CD4-positive, alpha-beta T cell treated with Interleukin-2 at 100 ng/mL for 4 hours (primary cell): ENCODE results near the gene TLK1.

ENCODE experiments used
- DNase-seq: peaks from one replicate; pipeline ENCODE4 v3.0.0-alpha.2; 2020; ENCODE audit warnings: low spot score

TLK1 gene

DNA sequence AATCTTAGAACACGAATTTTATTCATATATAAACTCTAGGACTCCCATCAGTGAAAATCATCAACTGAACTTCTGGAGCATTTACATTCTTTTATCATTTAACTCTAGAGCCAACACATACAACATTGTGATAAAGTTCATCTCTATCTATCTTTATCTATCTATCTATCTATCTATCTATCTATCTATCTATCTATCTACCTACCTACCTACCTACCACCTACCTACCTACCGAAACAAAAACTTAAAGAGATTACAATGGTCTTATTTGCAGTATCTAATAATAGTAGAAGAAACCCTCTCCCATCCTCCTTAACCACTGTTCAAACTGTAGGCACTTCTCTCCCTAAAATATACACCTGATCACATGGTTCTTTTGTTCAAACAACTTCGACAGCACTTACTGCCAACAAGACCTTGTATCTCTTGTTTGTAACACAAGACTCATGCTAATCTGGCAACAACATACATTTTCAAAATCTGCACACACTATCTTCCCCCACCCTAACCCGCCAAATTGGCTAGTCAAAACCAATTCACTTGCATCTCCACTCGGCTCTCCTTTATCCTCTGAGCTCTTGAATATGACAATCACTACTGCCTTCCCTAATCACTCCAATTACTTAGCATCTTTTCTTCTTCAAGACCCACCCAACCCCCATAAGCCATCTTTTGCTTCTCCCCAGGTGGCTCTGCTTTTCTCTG is 162.6 kb downstream of the TLK1 start:
- no peak for DNase-seq

DNA sequence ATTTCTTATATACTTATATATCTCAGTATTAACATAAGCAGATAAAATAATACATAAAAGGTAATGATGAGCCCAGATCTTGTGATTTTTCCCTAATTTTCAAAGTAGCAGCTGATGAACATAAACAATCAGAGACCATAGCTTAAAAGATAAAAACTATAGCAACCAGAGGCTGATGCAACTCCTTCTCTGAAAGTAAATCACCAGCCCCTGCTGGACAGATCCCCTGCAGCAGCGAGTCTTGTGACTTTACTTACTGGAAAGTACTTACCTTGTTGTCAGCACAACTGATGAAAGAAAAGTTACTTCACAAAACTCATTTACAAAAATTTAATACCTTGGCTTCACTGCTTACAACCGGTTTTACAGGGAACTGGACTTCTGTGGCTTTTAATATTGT is 164.4 kb downstream of the TLK1 start:
- DNase-seq: no peak

DNA sequence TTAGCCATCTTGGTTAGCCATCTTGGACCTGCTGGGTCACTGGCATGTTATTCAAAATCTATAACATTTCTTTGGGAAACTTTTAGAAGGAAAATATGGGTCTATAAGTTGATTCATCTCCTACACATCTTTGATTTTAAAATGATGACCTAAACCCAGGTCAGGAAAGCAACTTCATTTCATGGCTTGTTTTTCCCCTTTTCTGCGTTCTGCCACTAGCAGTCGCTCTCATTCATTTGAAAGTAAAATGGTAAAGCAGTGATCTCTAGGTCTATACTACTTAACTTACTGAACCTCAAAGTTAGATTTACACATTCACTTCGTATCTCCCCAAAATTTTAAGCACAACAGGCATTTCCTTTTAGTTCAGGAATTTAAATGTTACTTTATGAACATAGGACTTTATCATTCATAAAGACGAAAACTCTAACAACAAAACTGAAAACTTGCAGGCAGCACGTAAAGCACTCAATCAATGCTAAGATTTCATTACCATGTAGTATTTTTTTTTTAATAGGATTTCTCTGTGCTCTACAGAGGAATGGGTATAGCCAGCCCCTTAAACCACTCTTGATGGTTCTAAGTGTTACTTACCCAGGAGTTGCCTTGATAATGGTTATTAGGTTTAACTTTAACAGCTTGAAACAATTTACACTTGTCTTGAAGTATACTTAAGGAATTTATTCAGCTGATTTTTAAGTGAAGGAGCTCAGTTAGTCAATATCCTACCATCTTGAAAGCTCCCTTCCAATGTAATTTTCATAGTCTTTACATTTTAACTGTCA is 169.1 kb downstream of the TLK1 start:
- DNase-seq: no peak

DNA sequence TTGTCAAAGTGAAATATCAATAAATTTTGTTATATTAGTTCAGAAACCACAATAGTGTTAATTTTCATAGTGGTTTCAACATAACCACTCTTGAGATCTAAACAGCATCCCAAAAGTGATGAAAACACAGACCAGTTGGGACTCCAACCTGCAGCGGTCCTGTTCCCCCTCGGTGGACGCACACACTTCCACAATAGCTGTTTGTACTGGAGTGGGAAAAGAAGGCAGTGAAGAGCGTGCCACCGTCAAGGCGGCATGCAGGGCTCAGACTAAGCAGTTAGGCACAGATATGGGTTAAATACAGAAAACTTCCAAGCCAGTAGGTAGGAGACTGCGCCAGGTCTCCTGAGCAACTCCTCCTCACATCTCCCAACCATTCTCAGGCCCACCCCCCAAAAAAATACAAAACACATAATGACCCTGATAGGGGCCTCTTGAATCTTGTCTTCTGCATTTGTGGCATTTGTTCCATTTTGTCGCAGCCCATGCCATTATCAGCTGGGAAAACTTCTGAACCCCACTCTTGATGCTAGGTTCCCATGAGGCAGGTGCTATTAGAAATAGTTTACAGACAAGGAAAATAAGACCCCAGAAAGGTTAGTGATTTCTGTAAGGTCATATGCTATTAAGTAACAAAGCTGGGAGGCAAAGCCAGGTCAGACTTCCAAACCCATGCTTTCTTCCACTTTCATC is 174.0 kb downstream of the TLK1 start:
- DNase-seq: no peak

DNA sequence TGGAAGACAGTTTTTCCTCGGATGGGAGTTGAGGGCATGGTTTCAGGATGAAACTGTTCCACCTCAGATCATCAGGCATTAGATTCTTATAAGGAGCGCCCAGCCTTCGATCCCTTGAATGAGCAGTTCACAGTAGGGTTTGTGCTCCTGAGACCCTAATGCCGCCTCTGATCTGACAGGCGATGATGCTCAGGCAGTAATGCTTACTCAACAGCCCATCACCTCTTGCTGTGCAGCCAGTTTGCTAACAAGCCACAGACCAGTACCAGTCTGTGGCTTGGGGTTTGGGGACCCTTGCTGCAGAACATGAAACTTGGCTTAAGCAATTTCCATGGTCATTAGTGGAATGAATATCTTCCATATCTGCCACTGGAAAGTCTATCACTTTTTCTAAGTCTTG is 175.3 kb downstream of the TLK1 start:
- DNase-seq: no peak

DNA sequence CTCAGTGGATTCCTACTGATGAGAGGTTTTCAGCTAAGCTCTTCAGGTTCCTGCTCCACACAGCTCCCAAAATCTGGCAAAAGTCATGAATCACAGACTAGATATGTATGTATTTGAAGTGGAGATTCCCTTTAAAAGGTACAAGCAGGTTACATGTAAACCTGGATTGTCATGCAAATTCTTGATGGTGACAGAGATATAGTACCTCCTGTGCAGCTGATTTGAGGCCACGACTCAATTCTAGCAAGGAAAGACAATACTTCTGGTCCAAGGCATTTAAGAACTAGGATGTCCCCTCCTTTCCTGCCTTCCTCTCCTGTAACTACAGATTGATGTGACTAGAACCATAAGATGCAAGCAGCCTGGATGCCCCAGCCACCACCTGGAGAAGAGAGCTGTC is 176.6 kb downstream of the TLK1 start:
- no peak for DNase-seq

DNA sequence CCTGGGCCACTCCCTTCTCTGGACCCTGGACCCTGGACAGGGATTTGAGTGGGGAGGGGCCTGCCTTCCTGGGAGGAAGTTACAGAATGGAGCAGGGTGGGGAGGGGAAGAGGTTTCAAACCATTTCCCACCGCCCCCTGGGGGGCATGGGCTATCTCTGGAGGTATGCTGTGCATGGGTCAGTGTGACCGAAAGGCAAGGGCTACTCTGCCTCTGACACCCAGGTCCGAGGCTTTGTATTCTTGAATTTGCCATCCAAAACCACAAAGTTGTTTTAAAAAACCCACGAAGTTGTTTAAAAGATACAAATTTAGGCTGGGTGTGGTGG is 184.8 kb downstream of the TLK1 start:
- DNase-seq: no peak

DNA sequence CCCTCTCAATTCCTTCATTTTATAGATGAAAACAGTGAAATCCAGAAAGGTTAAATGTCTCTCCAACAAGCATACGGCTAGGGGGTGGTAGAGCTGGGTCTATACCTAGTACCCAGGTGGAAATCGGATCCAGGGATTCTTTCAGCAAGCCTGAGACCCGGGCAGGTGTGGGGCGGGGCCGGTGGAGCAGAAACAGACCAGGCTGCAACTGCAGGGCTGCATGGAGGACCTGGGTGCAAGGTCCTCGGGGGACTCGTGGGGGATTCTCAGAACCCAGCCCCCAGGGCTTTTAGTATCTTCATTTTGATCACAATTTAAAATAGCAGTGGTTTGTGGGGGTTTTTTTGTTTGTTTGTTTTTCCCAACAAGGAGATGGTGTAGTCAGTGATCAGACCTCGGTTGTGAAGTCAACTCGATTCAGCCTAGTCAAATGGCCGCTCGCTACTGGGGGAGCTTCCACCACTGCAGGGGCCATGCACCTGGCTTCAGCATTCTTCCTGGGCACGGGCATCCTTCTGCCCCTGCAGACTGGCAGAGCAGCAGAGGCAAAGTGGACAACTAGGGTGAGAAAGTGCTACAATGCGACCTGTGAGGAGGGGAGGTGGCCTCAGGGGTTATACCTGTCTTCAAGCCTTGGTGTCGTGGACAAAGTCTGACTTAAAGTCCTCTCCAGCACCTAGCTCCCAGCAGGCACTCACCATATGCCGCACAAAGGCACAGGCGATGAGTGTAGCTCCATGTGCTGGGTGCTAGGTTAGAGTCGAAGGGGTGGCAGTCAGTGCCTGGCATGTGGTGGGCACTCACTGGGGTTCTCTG is 185.4 kb downstream of the TLK1 start:
- no peak for DNase-seq

DNA sequence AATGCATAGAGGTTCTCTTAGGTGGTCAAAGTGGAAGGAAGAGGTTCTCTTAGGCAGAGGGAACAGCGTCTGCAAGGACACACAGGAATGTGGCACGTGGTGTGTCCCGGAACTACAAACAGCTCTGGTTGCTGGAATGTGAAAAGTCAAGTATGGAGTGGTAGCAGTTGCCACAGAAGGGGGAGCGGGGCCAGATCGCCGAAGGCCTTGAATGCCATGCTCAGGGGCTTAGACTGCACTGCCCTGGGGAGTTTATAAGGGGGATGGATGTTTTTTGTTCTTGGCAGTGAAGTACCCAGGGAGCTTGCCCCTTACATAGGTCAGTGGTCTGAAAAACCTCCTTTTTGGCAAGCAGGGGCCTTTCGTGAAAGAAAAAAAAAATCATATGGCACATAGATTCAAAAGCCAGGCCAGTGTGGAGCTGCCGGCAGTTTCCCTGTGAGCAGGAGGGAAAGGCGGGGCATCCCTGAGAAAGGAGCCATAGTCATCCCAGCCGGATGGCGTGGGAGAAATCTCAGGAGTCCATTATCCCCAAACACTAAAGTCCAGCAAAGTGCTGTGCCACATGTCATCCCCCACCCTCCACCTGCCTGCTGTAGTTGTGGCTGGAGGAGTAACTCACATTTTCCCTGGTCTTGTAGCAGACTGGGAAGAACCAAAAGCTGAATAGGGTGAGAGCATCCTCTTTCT is 186.2 kb downstream of the TLK1 start:
- no peak for DNase-seq

DNA sequence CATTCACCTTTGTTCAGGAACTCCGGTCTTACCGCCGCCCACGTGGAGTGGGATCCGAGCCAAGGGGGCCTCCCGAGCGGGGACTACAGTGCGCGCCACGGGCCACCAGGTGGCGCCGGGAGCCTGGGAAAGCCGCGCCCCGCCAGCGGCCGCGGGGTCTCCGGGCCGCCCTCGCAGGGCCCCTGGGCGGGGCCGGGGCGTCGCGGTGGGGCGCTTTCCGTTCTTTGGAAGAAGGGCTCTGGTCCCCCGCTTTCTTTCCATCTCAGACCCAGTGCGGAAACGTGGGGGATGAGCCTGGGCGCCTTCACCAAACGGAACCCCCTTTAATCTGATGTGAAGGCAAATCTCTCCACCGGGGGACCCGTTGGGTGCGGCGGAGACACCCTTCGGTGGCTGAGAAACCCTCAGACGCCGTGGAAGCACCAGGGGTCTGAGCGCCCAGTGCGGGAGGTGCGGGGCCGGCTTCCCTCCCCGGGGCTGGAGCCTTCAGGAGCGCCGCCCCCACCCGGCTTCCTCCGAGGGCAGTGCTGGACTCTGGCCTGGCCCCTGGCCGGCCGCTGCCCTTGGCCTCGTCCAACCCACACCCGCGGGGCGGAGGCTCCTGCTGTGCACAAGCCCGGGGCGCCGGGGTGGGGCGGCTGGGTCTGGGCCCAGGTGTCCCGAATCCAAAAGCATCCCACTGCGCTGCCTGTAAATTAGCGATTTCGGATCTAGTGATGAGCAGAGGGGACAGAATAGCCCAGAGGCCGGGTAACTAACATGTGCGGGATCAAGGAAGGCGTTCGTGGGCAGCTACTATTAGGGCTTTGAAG is 187.0 kb downstream of the TLK1 start:
- peak; percentile 88 for DNase-seq

DNA sequence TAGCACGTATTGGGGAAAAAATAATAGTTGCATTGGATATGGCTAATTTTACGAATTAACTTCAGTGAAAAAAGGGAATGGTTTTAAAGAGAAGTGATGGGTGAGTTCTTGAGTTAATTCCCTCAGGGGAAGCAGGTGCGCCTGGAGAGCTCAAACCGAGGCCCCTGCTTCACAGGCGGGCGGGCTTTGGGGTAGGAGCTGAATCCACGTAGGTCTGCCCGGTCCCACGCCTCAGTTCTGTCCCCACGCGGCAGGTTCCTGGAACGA is 187.5 kb downstream of the TLK1 start:
- DNase-seq: no peak

DNA sequence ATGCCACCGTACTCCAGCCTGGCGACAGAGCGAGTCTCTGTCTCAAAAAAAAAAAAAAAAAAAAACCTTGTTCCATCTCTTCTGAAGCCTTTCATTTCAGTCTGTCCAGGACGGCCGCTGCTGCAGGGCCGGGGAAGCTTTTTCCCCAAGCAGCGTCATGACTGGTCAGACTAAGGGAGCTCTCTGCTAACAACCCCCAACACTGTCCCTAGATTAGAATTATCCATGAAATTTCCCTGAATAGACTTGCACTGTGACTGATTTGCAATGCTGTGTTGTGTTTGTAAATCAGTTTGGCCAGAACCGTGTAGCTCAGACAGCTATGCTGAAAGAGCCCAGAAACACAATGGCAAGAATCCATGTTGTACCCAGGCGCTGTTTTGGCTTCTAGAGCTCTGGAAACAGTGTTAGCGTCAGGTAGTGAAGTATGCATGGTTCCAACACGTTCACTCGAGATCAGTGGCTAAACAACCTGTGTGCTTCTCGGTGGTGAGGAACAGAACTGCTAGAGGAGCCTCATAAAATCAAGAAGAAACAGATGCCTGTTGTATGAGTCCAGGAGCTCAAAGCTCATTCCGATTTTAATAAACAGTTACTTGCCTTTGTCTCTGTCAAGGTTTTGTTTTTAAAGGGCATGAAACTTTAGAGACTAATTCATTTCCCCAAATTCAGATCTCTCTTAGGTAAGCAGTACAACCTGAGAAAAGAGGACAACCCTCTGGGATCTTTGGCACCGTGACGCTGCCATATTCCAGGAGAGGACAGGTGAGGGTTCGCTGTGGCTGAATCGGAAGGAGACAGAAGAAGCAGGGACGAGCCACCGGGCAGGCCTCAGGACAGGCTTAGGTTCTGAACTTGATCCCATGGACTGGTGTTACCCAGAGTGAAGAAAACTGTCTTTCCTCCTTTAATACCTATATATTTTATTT is 188.1 kb downstream of the TLK1 start:
- no peak for DNase-seq

DNA sequence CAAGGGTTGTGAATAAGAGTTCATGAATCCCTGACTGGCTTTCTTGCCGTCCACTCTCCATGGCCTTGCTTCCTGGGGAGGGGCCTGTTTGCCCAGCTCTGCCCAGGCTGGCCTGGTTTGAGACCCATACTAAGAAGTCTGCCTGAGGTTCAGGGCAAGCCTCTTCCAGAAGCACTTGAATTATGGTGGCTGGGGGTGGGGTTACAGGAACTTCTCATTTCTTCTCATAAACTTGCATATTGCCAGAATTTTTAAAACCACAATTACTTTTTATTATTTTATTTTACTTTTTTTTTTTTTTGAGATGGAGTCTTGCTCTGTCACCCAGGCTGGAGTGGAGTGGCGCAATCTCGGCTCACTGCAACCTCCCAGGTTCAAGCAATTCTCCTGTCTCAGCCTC is 189.6 kb downstream of the TLK1 start:
- no peak for DNase-seq

DNA sequence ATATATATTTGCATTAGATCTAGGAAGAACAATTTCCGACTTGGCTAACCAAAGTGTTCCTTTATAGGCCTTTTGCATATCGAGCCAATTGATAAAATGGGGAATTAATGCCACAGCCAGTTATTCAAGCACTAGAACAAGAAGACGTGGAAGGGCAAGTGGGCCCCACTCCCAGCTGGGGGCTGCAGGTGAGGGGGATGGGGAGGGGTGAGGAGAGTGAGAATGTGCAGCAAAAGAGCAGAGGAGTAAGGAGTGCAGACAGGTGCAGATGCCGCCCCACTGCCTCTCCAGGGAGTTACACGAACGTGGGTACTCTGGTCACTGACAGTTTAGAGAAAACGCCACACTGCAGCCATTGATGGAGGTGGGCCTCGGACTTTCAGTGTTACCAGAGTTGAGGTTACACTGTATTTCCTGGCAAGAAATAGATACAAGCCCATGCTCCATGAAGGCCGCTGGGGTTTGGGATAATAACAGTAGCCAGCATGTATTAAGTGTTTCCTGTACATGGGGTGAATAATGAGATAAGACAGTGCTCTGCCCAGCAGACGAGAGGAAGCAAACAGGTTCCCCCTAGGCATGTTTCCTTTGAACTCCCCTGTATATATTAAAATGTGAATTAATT is 190.7 kb downstream of the TLK1 start:
- no peak for DNase-seq

DNA sequence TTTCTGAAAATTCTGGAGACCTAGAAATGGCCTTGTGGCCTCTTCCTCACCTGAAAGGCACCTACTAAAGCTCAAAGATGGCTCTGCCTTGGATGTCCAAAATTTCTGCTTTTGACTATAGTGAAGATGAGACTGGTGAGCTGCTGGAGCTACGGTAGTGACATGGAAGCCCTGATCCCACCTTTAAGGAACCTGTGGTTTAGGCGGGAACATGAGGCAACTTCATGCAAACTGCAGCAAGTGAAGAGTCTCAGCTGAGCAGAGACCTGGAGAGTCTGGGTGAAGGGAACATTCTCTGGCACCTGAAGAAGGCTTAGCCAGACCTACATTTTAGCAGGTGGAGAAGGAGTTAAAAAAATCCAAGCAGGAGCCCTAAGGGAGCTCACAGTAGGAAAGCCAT is 191.7 kb downstream of the TLK1 start:
- DNase-seq: no peak

DNA sequence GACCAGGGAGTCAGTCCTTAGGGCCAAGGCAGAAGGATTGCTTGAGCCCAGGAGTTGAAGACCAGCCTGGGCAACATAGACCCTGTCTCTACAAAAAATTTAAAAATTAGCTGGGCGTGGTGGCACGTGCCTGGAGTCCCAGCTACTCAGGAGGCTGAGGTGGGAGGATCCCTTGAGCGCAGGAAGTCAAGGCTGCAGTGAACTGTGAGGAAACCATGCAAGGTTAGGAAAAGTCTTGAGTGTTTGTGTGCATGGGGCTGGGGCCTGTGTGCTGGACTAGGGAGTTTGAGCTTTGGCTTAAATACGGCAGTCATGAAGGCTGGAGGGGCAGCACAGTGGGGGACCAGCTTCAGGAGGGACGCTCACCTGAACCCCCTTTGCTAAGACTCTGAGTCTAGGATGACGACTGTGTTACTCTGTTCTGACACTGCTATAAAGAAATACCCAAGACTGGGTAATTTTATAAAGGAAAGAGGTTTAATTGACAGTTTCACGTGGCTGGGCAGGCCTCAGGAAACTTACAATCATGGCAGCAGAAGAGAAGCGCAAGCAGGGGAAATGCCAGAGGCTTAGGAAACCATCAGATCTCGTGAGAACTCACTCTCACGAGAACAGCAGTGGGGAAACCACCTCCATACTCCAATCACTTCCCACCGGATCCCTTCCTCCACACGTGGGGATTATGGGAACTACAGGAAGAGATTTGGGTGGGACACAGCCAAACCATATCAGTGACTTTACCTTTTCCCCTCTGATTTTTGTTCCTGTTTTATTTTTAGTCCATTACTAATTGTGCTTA is 192.3 kb downstream of the TLK1 start:
- no peak for DNase-seq

DNA sequence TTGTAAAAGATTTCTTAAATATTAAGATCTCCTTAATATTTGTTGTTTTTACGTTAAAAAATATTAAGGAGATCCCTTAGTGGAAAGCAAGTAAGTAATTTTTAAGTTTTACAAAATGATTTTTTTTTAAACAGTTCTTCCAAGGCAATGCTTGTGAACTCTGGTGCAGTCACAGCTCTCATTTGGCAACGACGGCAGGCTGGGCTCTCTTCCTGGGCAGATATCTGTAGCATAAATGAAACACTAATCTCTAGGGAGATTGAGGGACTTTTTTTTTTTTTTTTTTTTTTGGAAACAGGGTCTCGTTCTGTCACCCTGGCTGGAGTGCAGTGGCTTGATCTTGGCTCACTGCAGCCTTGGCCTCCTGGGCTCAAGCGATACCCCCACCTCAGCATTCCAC is 193.1 kb downstream of the TLK1 start:
- no peak for DNase-seq

DNA sequence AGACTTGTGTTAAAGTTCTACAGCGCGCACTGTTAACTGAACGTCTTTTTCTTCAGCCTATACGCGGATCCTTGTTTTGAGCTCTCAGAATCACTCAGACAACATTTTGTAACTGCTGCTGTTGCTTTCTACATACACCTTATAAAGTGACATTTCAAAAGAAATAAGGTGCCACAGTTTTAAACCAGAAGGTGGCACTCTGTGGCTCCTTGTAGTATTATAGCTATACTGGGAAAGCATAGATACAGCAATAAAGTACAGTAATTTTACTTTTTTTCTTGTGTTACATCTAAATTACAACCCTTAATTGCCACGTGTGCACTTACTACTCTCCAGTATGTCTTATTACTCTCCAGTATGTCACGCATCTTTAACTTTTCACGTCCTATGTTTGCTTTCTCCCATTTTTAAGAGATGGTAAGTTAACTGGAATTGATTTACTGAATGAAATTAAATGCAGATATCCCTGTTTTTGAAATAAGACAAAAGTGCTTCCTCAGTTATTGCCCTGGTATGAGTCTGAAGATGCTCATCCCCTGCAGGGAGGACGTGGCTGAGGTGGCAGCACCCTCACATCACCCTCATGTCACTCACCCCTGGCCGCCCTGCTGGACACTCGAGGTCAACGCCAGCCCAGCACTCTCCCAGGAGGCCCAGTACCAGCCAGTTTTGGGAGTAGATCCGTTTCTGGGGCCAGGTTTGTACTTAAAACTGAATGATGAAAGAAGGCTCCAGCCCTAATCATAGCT is 193.9 kb downstream of the TLK1 start:
- no peak for DNase-seq
